Activated CD4-positive, alpha-beta T cell treated with anti-CD3 and anti-CD28 coated beads for 48 hours (primary cell): ENCODE data around the gene DVL3.
A peak's percentile ranks its signal among the peaks of the same experiment; 100 is the strongest.
"Not testable (repeated sequence)": the region's sequence is repeated elsewhere in the genome, so short reads cannot be mapped to it uniquely, and the experiment has no call there.

Experiments used
- DNase-seq: peaks from one replicate; pipeline ENCODE4 v3.0.0-alpha.2; 2020

The DVL3 gene

GRCh38 chr3:184154885-184155643, at the start of gene DVL3:
DVL3 (plus strand) TSS chr3:184155377; CDS start chr3:184155636, 259 bp downstream.
- DNase-seq, result peak; percentile 47

- no peak for DNase-seq
Observed at GRCh38 chr3:184110316-184110725, 44.9 kb upstream of the DVL3 start.

GRCh38 chr3:184116017-184116416, 39.2 kb upstream of the DVL3 start:
- DNase-seq, result no peak

- no peak for DNase-seq
Observed at GRCh38 chr3:184117636-184118035, 37.5 kb upstream of the DVL3 start.

- DNase-seq, result not testable (repeated sequence)
Observed at GRCh38 chr3:184121031-184121430, 34.1 kb upstream of the DVL3 start.

GRCh38 chr3:184126006-184126405, 29.2 kb upstream of the DVL3 start:
- no peak for DNase-seq

- peak; percentile 21 for DNase-seq
Observed at GRCh38 chr3:184129012-184129411, 26.2 kb upstream of the DVL3 start.

GRCh38 chr3:184132945-184133344, 22.2 kb upstream of the DVL3 start:
- DNase-seq, result no peak

- peak; percentile 81 for DNase-seq
Observed at GRCh38 chr3:184133840-184134745, 21.1 kb upstream of the DVL3 start.

- DNase-seq, result no peak
Observed at GRCh38 chr3:184134746-184135148, 20.4 kb upstream of the DVL3 start.

- DNase-seq, result peak; percentile 91
Observed at GRCh38 chr3:184135149-184135910, 19.8 kb upstream of the DVL3 start, which contains the start of gene EIF2B5. EIF2B5 (plus strand) TSS chr3:184135358; CDS start chr3:184135386, 28 bp downstream.

GRCh38 chr3:184135911-184136260, 19.3 kb upstream of the DVL3 start:
- no peak for DNase-seq

GRCh38 chr3:184140436-184140835, 14.7 kb upstream of the DVL3 start:
- no peak for DNase-seq

GRCh38 chr3:184142199-184142598, 13.0 kb upstream of the DVL3 start:
- DNase-seq, result no peak

- no peak for DNase-seq
Observed at GRCh38 chr3:184143327-184143726, 11.8 kb upstream of the DVL3 start.

- no peak for DNase-seq
Observed at GRCh38 chr3:184144505-184144904, 10.7 kb upstream of the DVL3 start.

- DNase-seq, result peak; percentile 42
Observed at GRCh38 chr3:184145111-184145524, 10.1 kb upstream of the DVL3 start.

GRCh38 chr3:184145751-184146270, 9.4 kb upstream of the DVL3 start:
- no peak for DNase-seq

- DNase-seq, result no peak
Observed at GRCh38 chr3:184148076-184148475, 7.1 kb upstream of the DVL3 start.

- no peak for DNase-seq
Observed at GRCh38 chr3:184149123-184149522, 6.1 kb upstream of the DVL3 start.

GRCh38 chr3:184149770-184150169, 5.4 kb upstream of the DVL3 start:
- not testable (repeated sequence) for DNase-seq

- peak; percentile 72 for DNase-seq
Observed at GRCh38 chr3:184155644-184156521, 706 bp downstream of the DVL3 start.
